WERI-Rb-1 (cell line): ENCODE results near the gene MPV17L2.
A peak's percentile ranks its signal among the peaks of the same experiment; 100 is the strongest.

Experiments used
- DNase-seq: peaks from one replicate; pipeline ENCODE4 v3.0.0-alpha.2; 2020
- H3K27ac ChIP-seq: fragments of 250-450 bp; sonication (Bioruptor Pico); 2 replicates; pipeline ENCODE4 v1.5.1; 2020; ENCODE audit warnings: mild to moderate bottlenecking, moderate library complexity
- H3K27me3 ChIP-seq: fragments of 250-450 bp; sonication (Bioruptor Pico); 2 replicates; pipeline ENCODE4 v1.5.1; 2021; ENCODE audit warnings: mild to moderate bottlenecking, low read depth, moderate library complexity; ENCODE audit not compliant: insufficient read depth, severe bottlenecking
- H3K36me3 ChIP-seq: fragments of 250-450 bp; sonication (Bioruptor Pico); 2 replicates; pipeline ENCODE4 v1.5.1; 2020; ENCODE audit warnings: mild to moderate bottlenecking, moderate library complexity
- H3K4me3 ChIP-seq: 2 replicates; pipeline ENCODE4 v1.5.1; 2011; ENCODE audit warnings: low read depth, mild to moderate bottlenecking, control low read depth, low read length
- H3K9me3 ChIP-seq: fragments of 250-450 bp; sonication (Bioruptor Pico); 2 replicates; pipeline ENCODE4 v1.5.1; 2021; ENCODE audit warnings: mild to moderate bottlenecking, moderate library complexity; ENCODE audit not compliant: severe bottlenecking
- CTCF ChIP-seq: IDR thresholded peaks from 2 replicates; pipeline ENCODE4 v1.5.1; 2011; ENCODE audit warnings: low read depth, mild to moderate bottlenecking, control low read depth, inconsistent platforms, low read length

MPV17L2 gene

GRCh38 chr19:18224525-18225354, 31.7 kb downstream of the MPV17L2 start:
- no peaks in the 10 kb centered on the region for H3K27me3 ChIP-seq
- no peak for TF ChIP-seq CTCF
- no peaks in the 10 kb centered on the region for H3K36me3 ChIP-seq
- peak overlapping the region; percentile 71 for H3K27ac ChIP-seq
- DNase-seq: peak; percentile 99
- H3K4me3 ChIP-seq: peak overlapping the region; percentile 42
- no peaks in the 10 kb centered on the region for H3K9me3 ChIP-seq

- H3K9me3 ChIP-seq: no peaks in the 10 kb centered on the region
- no peaks in the 10 kb centered on the region for H3K27me3 ChIP-seq
- H3K4me3 ChIP-seq: peak overlapping the region; percentile 42
- H3K27ac ChIP-seq: peak overlapping the region; percentile 71
- TF ChIP-seq CTCF: no peak
- no peaks in the 10 kb centered on the region for H3K36me3 ChIP-seq
- no peak for DNase-seq
Observed at GRCh38 chr19:18225355-18225701, 32.3 kb downstream of the MPV17L2 start.

- DNase-seq: no peak
- H3K27me3 ChIP-seq: no peaks in the 10 kb centered on the region
- H3K4me3 ChIP-seq: peak within 1 kb of the TSS; percentile 42
- H3K27ac ChIP-seq: peak within 1 kb of the TSS; percentile 71
- no peaks in the 10 kb centered on the region for H3K9me3 ChIP-seq
- H3K36me3 ChIP-seq: no peaks in the 10 kb centered on the region
- no peak for TF ChIP-seq CTCF
Observed at GRCh38 chr19:18225702-18226468, 32.9 kb downstream of the MPV17L2 start, which contains the start of gene PDE4C. Gene PDE4C, minus strand, starts transcription at chr19:18226438. Its CDS starts 23 bp downstream, at chr19:18226415.

GRCh38 chr19:18226956-18227780, 34.1 kb downstream of the MPV17L2 start:
- H3K9me3 ChIP-seq: no peaks in the 10 kb centered on the region
- TF ChIP-seq CTCF: no peak
- no peaks in the 10 kb centered on the region for H3K36me3 ChIP-seq
- no peaks in the 10 kb centered on the region for H3K27me3 ChIP-seq
- no peak overlapping the region for H3K4me3 ChIP-seq
- no peak overlapping the region for H3K27ac ChIP-seq
- no peak for DNase-seq

- DNase-seq: no peak
- Histone ChIP-seq H3K27me3 (no peaks in the 10 kb centered on the region), H3K36me3 (no peaks in the 10 kb centered on the region), H3K4me3 (no peak overlapping the region), H3K9me3 (no peaks in the 10 kb centered on the region), H3K27ac (no peak overlapping the region)
- no peak for TF ChIP-seq CTCF
Observed at GRCh38 chr19:18227781-18228271, 34.8 kb downstream of the MPV17L2 start.
